Activated CD4-positive, alpha-beta T cell treated with anti-CD3 and anti-CD28 coated beads for 48 hours (primary cell): Measurements from ENCODE around the gene LMBRD2.
A peak's percentile ranks its signal among the peaks of the same experiment; 100 is the strongest.
"Not testable (repeated sequence)": the region's sequence is repeated elsewhere in the genome, so short reads cannot be mapped to it uniquely, and the experiment has no call there.

Experiments
- DNase-seq: peaks from one replicate; pipeline ENCODE4 v3.0.0-alpha.2; 2020

LMBRD2 gene

DNA sequence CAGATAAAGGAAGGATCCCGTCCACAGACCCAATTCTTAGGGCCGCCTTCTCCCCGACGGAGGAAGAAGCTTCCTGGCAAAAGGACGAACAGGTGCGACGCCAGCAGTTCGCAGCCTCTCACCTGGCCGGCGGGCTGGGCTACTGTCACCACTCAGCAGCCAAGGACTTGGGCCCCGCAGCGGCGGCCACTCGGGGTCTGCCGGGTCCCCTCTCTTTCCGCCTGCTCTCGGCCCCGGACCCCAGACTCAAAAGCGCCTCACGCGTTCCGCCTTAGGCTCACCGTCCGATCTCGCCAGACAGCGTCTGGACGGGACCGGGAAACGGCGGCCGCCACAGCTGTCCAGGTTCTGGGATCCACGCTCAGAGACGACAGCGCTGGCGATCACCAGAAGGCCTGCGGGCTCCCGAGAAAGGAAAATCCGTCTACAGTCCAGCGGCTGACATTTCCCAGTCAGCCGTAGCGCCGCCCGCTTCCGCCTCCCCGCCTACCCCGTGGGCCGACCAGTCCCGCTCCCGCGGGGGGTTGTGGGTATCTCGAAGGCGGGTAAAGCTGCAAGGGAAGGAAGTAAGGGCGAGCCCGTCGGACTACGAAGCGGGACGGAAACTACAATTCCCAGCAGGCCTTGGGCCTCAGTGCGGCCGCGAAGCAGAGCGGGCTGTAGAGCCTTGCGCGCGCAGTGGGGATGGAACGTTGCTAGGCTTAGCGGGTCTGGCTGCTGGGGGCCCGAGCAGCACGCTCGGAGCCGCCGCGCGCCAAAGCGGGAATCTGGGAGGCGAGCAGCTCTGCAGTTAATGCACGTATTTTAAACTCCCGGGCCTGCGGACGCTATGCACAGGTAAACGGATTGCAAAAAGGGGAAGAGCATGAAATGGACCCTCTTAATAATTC is at the start of gene LMBRD2, which contains the start of gene SKP2:
LMBRD2 (minus strand) TSS at position 454 of the 890 bp plus-strand sequence. CDS start 8,538 bp downstream, outside the sequence.
SKP2 (plus strand) TSS at position 678 of the 890 bp plus-strand sequence; CDS start at position 830, 152 bp downstream.
- DNase-seq: peak; percentile 98

DNA sequence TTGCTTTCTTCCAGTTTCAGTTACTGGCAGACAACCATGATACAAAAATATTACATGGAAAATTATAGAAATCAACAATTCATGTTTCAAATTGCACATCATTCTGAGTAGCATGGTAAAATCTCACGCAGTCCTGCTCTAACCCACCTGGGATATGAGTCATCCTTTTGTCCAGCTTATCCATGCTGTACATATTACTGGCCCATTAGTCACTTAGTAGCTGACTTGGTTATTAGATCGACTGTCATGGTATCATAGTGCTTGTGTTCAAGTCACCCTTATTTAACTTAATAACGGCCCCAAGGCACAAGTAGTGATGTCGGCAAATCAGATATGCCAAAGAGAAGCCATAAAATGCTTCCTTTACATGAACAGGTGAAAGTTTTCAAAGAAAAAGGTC is 48.8 kb upstream of the LMBRD2 start:
- no peak for DNase-seq

DNA sequence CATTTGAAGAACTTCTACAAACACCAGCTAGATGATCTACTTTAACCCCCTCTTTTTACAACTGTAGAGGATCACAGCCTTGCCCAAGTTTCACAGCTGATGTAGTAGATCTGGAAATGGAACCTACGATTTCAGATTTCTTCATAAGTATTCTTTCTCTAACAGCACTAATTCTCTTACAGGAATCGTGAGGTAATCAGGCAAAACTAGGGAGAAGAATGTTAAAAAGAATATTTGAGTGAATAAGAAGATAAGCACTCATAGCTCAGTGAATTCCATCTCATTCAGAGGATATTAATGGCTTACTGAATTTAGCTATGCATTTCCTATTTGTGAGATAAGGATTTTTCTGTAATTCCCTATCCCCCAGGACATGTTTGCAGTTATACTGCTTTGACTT is 47.9 kb upstream of the LMBRD2 start:
- no peak for DNase-seq

DNA sequence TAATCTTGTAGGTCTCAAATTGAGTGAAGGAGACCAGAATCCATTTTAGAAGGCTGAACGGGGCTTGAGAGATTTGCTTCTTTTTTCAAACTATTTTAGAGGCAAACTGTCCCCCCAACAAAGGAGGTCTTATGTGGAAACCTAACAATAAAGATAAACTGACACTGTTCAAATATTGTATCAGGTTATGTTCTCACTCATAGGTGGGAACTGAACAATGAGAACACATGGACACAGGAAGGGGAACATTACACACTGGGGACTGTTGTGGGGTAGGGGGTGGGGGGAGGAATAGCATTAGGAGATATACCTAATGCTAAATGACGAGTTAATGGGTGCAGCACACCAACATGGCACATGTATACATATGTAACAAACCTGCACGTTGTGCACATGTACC is 47.1 kb upstream of the LMBRD2 start:
- DNase-seq: not testable (repeated sequence)

DNA sequence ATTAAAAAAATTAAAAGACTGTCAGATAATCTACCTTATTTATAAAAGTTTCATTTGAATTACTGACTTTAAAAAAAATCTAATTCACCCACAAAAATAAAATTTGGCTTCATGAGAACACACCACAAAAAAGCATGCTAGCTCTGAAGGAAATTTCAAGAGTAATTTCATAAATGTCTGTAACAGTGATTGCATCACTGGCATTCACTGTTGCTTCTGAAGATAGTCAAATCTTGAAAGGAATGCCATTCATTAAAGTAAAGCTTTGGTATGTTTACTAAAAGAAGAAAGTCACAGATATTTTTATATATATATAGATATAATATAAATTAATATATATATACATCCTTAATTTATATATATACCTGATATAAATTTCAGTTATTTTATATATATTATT is 46.6 kb upstream of the LMBRD2 start:
- DNase-seq: no peak

DNA sequence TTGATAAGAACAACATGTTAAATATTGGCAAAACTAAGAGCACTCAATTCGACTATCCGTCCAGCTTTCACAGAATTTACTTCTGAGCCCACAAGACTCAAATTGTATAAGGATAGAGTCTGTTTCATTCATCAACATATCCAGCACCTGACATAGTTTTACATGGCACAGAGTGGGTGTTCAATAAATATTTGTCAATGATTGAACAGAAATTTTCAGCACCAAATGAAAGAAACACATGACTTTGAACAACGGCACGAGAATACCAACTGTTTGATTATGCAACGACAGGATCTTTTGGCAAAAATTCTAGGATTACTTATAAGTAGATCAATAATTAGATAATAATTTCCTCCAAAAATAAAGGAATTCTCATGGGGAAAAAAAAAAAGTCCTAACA is 42.1 kb upstream of the LMBRD2 start:
- no peak for DNase-seq

DNA sequence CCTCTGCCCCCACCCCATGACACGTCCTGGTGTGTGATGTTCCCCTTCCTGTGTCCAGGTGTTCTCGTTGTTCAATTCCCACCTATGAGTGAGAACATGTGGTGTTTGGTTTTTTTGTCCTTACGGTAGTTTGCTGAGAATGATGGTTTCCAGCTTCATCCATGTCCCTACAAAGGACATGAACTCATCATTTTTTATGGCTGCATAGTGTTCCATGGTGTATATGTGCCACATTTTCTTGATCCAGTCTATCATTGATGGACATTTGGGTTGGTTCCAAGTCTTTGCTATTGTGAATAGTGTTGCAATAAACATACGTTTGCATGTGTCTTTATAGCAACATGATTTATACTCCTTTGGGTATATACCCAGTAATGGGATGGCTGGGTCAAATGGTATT is 32.7 kb upstream of the LMBRD2 start:
- not testable (repeated sequence) for DNase-seq

DNA sequence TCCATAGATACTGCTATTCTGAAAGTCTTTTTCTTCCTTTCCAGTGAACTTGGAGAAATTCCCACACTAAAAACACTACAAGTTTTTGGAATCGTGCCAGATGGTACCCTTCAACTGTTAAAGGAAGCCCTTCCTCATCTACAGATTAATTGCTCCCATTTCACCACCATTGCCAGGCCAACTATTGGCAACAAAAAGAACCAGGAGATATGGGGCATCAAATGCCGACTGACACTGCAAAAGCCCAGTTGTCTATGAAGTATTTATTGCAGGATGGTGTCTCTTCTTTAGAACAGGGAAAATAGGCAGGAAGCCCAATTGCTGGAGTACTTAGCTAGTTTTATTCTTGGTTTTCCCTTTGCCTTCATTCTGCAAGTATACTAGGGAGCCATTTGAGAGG is 30.1 kb upstream of the LMBRD2 start:
- DNase-seq: no peak

DNA sequence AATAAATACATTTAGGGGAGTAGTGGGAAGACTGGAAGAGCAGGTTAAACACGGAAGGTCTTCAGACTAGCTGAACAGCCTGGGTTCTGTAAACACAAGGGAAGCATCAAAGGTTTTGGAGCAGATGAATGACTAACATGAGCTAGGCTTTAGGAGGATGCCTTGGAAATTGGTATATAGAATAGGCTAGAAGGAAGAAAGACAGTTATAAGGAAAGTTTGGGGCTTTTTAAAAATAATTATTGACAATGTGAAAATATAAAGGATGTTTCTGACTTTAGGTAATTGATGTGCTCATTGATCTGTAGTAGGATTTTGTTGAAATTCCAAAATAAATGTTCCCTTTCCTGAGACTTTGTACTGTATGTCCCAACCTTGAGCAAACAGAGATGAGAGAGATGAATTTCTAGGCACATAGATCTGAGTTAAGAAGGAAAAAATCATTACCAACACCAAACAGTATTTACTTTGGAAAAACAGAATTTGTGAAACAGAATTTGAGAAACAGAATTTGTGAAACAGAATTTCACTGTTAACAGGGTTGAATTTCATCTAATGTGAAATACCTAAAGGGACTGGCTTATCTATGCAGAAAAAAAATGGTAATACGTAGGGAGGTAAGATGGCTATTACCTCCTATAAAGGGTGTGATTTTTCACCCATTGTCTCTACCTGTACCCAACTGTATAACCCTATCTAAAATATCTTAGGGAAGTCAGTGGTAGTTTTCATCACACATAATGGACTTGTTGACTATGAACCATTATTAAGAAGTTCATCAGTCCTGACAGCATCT is 29.1 kb upstream of the LMBRD2 start:
- DNase-seq: no peak

DNA sequence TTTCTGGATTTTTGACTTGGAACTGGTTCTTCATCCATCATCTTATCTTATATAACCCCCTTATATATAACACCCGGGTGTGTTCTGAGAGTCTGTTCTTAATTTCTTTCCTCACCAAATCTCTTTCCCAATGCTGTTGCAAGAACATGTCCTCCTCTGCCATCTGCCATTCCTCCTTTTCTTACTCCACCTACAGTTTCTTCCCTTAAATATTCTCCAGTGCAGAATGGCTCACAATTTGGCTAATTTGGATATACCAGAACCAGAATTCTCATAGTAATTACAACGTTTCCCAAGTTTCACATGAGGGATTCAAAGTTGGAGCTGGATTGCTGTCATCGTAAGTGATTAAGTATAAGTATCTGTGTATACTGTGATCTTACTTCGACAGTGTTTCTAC is 28.3 kb upstream of the LMBRD2 start:
- DNase-seq: no peak

DNA sequence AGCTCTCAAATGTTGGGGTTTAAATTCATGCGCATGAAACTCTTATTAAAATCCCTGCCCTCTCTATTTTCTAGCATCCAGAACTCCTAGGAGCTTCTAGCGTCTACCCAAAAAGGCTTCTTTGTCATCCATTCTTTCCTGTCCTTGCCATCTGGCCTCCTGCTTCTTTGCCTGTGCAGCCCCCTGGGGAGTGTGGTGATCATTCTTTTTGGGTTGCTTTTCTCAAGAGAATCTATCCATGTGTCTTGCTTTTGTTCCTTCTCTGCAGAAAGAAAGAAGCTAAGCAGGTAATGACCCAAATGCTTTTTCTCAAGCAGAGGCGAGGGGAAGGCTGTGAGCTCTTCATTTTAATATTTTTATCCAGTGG is 26.8 kb upstream of the LMBRD2 start:
- no peak for DNase-seq

DNA sequence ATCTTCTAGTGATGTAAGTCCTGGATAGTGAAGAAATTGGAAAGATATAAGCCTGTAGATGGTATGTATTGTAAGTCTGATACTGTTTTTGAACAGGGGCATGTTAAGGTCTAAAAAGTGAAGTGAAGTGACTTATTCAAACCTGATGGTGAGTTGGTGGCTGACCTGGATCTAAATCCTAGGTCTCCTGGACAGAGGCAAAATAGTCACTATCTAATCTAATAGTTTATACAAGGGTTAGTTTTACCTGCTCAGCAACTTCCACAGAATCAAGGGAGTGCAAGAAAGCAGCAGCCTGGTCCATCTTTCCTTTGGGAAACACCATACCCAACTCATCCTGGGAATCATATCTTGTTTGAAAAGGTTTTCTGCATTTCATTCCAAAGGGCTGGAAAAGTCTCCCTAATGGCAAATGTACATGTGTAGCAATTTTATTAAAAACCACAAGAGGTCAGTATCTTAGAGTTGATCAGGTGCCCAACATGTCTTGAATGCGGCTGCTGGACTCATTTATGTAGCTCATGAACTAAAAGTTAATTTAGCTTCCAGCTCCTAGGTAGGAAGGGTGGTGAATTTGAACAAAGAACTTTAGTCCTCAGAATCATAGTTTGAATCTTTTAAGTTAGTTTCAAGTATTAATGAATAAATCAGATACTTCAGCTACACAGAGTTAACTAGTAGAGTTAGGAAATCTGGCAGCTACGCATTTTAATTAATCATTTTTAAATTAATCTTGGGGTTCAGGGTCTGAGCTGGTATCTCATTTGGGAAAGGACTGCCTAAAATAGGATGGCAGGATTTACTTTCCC is 26.2 kb upstream of the LMBRD2 start:
- no peak for DNase-seq

DNA sequence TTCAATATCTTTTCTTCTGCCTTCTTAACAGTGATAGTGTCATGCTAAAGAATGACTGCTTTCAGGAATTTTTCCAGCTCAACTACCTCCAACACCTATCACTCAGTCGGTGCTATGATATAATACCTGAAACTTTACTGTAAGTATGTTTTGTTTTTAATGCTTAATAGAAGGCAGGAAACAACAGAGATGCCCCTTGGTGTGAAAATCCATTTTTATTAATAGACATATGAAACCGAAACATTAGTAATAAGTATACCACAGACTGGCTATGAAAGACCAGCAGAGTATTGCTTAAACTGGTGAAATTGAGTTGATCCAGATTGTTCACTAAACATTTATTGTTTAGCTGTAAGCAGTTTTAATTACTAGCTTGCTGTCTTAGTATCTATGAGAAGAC is 25.5 kb upstream of the LMBRD2 start:
- DNase-seq: no peak

DNA sequence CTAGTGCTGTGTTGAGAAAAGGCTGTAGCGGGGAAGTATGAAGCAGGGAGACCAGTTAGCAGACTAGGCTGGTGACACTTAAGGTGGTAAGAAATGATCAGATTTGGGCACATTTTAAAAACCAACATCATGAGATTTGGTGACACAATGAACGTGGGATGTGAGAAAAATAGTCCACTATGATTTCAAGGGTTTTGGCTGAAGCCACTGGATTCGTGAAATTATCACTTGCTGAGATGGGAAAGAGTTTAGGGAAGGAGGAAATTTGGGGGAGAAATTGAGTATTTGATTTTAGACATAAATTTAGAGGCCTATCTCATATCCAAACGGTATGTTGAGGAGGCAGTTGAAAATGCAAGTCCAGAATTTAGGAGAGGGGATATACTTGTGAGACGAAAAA is 23.4 kb upstream of the LMBRD2 start:
- DNase-seq: no peak

DNA sequence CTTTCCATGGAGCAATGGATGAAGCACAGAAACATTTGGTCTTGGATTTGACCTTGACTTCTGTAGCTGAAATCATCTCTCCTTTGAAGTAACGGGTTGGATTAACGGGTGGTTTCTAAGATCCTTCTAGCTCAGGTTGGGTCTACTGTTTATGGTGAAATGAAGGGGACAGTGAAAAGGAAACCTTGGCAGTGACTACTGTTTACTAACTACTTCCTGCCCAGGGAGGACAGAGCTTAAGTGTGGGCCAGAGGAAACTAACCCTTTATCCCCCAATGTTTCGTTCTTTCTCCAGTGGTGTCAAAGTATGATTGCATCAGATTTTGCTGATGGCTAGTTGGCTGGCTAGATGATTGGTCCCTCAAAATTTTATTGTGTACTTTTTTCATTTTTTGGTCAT is 22.4 kb upstream of the LMBRD2 start:
- DNase-seq: no peak

DNA sequence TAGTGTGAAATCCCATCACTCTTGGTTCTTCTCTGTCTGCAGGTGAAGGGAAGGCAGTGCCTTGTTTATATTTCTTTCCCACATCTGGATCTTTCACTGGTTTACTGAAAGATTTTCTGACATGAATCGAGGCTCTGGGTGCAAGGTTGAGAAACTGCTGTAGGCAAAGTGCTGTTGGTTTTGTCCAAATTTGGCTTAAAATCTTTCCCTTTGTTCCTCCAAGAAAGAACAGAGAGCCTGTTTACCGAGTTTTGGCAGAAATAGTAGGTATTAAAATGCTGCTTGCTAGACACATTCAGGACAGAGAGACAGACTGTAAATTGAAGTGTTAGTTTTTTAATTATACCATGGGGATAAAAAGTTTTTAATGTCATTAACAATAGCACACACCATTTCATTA is 21.7 kb upstream of the LMBRD2 start:
- DNase-seq: no peak

DNA sequence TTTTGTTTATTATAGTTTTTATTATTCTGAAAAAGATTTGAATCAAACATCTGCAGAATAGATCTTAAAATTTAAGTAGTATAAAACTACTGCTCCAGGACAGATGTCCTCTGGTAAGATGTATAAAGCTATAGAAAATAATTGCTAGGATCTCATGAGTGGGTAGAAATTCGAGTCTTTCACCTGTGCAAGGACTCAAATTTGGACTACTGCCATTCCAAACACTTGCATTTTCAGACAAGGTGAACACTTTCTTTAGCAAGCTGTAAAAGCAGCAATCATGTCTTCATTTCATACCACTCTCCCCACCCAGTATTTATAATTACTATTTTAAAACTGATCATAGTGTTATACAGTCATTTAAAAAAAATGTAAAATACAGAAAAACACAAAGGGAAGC is 20.9 kb upstream of the LMBRD2 start:
- DNase-seq: no peak

DNA sequence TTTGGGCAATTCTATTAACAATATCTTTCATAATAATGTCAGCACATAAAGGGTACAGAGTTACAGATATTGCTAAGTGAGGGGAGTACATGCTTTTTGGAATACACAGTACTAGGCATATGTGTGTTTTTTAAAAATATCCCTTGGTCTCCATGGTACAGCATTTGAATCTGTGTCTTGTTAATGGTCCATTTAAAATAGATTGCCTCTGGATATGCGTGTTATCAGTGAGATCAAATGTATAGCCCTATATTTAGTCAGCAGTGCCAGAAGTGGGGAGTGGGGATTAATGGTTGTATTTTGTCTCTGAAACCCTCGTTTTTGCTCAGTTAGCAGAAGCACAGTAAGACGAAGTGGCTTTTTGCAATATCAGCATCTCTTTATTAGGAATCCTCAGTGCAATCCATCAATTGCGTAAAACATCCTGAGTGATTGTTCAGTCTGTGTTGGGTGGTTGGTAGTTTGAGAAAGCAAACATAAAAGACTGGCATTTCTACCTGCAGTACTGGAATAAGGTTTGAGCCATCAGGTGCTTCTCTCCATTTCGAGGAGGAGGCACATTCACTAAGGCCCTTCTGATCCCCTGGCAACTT is 19.2 kb upstream of the LMBRD2 start:
- DNase-seq: no peak

DNA sequence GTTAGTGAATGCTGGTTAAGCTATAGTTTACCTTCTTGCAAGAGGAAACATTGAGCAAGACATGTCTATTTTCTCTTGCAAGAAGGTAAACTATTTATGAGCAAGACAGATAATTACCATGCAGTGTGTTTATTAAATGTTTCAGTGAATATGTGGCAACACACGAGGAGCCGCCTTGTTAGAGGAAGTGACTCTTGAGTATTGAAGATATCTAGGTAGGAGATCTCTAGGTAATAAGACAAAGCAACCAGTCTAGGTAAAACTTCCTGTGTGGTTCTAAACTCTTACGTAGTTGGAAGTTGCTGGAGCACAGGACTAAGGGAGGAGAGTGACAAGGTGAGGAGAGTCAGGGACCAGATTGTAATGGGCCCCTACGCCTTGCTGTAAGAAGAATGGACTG is 17.1 kb upstream of the LMBRD2 start:
- DNase-seq: no peak

DNA sequence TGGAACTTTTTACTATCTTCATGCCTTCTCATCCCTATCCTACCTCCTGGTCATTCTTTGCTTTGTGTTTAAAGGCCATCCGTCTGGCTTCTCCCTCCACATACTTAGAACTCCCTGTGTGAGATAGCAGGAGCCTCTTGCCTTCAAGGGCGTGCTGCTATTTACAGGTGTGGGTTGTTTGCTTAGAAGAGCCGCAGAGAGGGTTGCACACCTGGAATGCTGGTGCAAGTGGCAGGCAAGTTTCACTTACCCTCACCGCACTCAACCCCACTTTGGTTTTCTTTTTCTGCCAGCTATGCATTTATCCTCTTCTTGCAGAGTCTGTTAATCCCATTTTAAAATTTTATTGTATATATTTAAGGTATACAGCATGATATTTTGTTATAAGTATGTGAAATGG is 12.8 kb upstream of the LMBRD2 start:
- DNase-seq: no peak

DNA sequence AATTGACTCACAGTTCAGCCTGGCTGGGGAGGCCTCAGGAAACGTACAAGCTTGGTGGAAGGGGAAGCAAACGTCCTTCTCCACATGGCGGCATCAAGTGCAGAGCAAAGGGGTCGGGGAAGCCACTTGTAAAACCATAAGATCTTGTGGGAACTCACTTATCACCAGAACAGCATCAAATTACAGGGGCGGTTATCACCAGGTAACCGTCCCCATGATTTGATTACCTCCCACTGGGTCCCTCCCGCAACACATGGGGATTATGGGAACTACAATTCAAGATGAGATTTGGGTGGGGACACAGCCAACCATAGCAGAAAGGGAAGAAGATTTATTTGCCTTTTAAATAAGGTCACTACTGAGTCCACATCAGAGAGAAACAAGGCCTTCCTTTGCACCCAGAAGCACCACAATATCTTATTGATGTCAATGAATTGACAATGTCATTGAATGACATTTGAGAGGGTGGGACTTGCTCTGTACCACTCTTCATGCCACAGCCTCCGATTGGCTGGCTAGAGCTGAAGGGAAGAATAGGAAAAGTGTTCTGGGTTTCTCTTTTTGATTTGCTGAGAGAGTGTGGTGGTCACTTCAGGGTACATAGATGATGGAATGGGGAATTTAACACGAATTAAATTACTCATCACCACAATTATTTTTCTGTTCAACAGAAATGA is 11.3 kb upstream of the LMBRD2 start:
- DNase-seq: no peak

DNA sequence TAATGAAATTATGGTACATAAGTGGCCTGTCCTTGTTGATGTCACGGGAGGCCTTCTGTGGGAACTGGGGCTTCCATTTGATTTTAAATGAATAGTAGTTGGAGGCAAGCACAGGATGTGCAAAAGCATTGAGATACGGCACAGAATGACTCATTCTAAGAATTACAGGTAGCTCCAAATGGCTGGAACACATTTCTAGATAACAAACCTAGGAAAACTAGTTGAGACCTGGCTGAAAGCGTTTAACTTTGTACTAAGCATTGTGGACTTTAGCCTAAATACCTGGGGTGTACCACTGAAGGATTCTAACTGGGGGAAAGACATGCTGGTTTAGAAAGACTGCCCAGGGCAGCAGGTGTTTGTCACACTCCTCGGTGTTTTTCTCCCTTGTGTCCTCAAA is 9.7 kb upstream of the LMBRD2 start:
- DNase-seq: no peak
